HG03280 (cell line): Measurements from ENCODE around the gene SCN5A.
"Not testable (repeated sequence)": the region's sequence is repeated elsewhere in the genome, so short reads cannot be mapped to it uniquely, and the experiment has no call there.

ENCODE experiments used
- ATAC-seq: cut with Tn5 transposase; IDR thresholded peaks from one replicate; pipeline ENCODE4 v1.9.1; 2021; ENCODE audit warnings: mild to moderate bottlenecking, moderate library complexity; ENCODE audit not compliant: unreplicated experiment

SCN5A gene

DNA sequence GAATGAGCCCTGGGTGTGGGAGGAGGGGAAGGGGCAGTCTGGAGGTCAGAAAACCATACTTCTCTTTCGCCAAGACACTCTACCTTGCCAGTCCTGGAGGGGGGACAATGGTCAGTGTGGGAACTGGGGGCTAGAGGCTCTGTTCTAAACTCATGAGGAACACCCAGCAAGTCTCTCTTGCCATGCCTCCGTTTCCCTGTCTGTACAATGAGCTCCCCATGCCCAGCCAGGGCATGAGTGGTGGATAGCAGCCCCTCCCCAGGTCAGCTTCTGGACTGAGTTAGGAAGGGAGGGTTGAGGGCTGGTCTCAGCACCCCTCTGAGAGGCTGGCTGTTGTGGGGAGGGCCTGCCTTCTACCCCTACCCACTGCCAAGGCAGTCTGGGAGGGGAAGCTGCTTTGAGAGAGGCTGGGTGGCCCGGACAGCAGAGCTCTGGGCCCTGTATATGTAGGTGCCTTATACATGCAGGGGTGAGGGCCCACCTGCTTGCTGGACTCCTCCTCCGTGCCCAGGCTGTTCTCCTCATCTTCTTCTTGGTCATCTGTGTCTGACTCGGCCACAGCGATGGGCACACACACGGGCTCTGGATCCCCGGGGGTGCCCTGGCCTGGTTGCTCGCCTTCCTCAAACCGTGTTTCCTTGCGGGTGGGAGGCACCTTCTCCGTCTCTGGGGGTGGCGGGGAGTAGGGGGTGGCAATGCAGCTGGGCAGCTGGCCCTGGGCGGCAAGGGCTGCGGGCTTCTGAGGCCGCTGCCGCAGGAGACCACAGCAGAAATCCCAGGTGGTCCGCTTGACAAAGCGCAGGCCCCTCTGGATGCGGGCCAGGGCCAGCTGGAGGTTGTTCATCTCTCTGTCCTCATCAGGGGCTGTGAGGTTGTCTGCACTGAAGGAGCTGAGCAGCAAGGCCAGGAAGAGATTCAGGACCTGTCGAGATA, 68.8 kb downstream of the SCN5A start:
- no peak for ATAC-seq

DNA sequence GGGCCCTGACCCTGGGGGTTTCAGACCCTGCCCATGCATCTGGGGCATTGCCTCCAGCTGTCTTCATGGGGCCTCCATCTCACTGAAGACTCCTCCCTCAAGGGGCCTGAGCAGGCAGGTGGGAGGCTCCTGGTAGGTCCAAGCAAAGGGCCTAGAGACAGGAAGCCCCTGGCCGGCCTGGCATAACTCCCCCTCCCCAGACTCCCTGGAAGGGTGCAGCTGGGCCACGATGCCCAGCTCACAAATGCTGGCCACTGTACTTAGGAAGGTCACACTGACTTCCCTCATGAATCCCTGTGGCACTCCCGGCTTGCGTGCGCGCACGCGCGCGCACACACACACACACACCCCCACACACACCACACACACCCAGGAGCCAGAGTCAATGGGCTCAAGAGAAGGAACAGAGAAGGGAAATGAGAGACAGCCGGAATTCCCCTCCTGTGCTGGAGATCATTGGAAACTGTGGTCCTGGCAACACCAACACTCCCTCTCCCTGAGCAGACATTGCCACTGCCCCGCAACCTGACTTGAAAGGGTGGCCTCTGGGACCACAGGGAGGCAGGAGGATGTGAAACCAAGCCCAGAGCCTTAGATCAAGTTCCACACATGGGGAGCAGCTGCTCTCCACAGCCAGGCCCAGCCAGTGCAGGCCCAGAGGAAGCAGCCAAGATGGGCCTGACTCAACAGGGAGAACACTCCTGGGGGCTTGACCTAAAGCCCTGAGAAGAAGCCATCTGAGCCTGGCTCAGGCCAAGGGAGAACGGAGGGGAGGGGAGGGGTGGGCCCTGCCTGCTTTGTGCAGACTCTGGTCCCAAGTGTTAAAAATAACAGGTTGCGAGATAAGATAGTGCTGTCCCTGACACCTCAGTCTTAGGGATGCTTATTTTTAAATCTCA, 69.7 kb downstream of the SCN5A start:
- ATAC-seq: no peak

DNA sequence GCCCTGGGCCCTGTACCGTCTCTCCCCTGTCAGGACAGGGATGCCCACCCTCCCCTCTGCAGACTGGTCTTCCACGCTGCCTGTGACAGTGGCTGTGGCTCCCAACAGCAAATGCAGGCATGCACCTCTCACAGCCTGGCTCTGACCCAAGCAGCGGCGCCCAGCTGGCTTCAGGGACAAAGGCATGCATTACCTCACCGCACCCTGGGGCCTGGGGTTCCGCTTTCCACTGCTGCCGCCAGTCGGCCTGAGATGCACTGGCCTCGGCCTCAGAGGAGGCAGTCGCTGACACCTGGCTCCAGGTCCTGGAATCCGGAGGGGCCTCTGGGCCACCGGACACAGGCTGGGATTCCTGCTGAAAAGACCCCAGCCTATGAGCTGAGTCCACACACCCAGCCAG, 70.3 kb downstream of the SCN5A start:
- ATAC-seq: no peak

DNA sequence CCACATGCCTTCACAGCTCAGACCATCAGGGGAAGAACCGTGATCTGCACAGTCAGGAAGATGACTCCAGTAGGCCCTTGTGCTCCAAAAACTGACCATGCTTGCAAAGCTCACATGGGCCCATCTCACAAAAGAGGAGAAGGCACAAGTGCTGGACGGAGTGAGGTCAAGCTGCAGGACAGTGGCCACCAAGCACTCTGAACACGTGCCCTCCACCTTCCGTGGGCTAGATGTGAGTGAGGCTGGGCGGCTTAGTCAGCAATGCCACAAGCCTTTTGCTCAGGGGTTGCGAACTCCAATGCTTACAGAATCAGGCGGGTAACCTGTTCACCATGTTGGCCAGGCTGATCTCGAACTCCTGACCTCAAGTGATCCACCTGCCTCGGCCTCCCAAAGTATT, 70.9 kb downstream of the SCN5A start:
- no peak for ATAC-seq

DNA sequence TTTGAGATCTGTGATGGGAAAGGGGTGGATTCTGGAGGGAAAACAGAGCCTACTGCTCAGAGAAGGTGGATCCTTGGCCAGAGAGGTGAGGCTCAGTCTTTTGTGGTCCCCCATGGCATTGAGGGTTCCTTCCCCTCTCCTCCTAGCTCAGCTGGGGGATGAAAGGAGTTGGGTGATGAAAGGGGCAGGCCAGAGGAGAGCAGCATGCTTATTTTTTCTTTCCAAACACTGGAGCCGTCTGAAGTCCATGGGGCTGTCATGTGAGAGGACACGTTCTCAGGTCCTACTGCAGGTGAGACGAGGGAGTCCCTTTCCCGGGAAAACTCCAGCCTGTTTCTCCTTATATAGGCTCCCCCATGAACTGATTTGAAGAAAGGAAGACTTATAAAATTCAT, 71.4 kb downstream of the SCN5A start:
- no peak for ATAC-seq

DNA sequence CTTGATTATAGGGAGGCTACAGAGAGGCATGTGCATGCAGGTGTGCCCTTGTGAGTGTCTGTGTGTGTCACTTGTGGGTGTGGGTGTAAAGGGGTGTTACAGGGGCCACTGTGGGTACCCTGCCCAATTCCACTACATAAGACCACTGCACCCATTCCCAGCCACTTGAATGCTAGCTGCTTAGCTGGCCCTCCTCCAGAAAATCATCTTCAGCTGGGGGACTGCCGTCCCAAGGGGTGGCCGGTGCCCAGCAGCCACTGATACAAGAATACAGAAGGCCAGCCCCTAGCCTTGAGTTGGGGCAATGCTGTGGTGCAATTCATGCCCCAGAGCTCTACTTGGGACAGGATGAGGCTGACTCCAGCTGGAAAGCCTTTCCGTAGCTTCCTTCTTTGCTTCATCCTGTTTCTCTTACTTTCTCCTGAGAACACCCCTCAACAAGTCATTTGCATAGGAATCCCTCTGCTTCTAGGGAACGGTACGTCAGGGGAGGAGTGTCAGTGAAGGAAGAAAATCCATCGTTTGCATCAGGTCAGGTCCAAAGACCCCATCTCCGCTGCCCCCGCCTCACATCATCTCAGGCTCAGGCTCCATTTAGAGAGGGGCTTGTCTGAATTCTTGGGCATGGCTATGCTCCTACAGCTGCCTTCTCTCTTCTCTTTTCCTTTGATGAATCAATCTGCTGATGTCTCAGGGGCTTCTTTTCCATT, 72.0 kb downstream of the SCN5A start:
- no peak for ATAC-seq

DNA sequence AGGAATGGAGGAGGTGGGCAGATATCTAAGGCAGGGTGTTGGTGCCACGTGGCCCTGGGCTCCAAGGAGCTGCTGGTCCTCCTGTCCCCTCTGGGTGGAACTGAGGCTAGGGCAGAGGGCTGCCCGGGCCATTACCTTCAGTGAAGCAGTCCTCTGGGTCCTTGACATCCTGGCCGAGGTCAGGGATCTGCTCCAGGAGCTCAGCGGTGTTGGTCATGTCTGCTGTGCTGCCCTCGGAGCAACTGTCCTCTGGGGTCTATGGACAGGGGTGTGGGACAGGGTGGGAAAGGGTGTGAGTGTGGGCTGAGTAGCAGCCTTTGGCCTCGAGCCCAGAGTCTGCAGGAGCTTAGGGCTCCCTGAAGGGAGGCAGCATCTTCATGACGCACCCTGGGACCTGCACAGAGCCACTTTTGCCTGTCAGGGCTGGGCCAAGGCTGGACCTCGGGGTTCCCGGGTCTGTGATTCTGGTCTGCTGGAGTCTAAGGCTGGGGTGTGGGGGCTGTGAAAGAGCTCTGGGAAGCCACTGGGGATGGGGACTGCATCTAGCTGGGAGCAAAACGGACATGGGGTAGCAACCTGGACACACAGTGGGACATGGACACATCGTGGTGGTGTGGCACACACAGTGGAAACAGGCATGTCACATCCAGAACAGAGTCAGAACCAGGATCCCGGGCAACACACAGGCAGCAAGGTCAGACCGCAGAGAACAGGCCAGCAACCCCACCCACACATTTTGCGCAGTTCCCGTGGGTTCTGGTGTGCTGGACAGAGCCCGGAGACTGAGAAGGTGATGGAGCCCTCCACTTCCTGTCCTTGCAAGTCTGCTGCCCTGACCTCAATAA, 72.7 kb downstream of the SCN5A start:
- no peak for ATAC-seq

DNA sequence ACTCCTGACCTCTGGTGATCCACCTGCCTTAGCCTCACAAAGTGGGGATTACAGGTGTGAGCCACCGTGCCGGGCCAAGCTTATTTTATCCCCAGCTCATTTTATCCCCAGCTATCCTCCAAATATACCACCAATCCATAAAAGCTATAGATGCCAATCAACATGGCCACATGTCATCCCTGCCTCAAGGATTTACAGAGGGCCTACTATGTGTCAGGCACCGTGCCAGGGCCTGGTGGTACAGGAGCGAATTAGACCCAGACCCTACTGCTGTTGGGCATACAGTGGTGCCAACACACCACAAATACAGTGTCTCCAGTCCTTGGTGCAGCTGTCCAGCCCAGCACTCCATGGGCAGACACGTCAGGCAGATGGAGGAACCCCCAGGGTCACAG, 73.4 kb downstream of the SCN5A start:
- ATAC-seq: no peak

DNA sequence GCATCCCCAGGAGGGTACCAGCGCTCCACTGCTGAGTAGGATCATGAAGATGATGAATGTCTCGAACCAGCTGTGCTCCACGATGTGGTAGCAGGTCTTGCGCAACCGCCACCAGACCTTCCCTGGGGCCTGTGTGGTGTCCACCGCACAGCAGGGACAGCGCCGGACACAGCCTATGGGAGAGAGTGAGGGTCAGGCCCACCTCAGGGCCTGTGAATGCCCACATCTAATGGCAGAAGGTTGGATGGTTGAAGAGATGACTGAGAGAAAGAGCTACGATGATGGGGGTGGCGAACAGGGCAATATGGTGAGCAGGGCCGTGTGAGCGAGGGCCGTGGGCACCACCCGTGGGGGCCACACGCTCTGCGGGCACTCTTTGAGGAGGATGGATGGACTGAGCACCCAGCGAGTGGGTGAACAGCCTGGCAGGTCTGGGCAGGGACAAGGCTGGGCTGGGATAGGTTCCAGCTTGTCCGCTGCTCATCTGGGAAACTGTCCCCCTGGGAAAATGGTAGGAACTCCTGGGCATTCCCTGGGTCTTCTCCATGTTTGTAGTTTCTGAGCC, 74.1 kb downstream of the SCN5A start:
- no peak for ATAC-seq

DNA sequence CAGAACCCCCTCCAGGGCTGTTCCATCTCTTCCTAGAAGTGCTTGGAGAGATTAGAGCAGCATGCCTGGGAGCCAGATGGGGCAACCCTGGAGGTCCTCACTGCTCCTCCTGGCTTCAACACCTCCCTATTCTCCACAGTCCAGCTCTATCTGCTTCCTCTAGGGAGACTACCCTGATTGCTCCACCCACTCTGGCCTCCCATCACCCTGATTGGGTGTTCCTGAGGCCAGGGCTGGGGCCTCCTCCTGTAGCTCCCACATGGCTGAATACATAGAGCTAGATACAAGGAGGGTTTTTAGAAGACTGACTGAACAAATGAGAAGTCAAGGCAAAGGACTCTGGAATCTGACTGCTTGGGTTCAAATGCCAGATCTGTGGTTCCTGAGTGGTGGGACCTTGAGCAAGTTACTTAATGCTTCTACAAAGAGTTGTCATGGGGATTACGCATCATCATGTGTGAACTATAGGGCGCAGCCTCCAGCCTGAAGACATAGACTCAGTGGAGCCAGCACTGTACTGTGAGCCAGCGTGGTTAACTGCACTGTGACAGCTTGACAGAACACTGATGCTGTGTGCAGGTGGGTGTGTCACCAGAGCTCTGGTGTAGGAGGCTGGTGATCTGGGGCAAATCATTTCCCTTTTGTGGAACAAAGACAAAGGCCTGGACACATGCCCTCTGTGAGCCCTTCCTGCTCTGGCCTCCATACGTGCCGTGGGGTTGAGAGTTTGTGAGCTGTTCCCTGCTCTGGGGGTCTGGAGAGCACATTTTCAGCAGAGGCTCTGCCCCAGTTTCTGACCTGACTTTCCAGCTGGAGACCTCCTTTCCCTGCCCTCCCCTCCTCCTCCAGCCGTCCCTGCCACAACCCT, 74.8 kb downstream of the SCN5A start:
- ATAC-seq: no peak

DNA sequence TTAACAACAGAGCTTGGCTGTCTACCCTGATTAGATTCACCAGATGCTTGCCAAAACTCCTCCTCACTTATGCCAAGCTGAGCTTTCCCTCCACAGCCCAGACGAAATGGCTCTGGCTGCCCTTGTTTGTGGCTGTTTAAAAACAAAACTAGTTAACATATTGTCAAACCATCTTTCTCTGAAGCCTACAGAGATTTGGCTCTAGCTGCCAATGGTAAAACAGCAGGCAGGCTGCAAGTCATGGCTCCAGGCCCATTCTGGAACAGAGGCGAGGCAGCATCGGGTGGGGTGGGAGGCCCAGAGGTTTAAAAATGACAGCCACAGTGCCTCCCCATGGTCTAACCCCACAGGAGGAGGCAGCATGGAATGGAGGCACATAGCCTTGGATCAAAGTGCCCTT, 75.9 kb downstream of the SCN5A start:
- ATAC-seq: no peak

DNA sequence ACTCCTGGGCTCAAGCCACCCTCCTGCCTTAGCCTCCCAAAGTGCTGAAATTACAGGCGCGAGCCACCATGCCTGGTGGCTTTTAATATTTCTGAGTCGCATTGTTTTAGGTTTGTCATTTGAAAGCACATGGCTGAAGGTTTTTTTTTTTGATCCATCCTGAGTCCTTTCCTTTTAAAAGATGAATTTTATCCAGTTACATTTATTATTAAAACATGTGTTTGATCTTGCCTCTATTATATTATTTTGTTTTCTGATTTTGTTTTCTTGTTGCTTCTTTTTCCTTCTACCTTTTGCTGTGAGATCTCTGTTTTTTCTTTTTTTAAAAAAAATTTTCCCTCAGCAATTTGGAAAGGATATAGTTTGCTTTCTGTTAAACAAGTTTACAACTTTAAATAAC, 76.4 kb downstream of the SCN5A start:
- no peak for ATAC-seq

DNA sequence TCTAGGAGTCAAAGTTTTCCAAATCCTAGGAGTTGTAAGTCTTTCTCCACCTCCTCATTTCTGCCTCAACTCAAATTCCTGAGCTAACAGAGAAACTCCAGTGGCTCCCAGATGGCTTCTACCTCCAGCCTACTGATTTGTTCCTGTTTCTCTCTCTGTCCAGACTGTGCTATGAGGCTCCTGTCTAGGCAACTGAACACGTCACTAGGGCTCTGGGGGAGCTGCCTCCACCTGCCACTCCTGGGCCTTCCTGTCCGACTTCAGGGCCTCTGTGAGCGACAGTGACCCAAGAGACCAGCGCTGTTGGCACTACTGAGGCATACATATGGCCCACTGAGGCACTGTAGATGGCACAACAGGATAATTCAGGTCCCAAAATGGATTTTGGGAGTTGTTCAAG, 82.0 kb downstream of the SCN5A start:
- ATAC-seq: no peak

DNA sequence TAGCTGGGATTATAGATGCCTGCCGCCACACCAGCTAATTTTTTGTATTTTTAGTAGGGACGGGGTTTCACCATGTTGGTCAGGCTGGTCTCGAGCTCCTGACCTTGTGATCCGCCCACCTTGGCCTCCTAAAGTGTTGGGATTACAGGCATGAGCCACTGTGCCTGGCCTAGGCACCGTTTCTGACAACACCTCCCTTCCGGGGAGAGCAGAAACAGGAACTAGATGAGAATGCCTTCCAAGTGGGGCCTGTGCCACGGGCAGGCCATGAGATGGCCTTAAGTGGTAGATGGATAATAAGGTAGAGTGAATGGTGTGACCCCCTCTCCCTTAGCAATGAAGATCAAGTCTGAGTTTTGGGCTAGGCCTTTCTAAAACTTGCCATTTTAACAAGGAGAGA, 82.7 kb downstream of the SCN5A start:
- ATAC-seq: not testable (repeated sequence)

DNA sequence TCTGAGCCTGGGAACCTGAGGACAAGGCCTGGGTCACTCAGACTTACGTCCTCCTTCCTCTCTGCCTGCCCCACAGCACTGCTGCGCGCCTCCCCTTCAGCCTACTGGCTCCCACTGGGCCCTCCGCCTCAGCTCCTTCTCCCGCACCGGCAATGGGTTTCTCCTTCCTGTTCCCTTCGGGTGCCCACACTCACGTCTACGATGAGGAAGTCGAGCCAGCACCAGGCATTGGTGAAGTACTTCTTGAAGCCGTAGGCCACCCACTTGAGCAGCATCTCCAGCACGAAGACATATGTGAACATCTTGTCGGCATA, 83.3 kb downstream of the SCN5A start:
- no peak for ATAC-seq

DNA sequence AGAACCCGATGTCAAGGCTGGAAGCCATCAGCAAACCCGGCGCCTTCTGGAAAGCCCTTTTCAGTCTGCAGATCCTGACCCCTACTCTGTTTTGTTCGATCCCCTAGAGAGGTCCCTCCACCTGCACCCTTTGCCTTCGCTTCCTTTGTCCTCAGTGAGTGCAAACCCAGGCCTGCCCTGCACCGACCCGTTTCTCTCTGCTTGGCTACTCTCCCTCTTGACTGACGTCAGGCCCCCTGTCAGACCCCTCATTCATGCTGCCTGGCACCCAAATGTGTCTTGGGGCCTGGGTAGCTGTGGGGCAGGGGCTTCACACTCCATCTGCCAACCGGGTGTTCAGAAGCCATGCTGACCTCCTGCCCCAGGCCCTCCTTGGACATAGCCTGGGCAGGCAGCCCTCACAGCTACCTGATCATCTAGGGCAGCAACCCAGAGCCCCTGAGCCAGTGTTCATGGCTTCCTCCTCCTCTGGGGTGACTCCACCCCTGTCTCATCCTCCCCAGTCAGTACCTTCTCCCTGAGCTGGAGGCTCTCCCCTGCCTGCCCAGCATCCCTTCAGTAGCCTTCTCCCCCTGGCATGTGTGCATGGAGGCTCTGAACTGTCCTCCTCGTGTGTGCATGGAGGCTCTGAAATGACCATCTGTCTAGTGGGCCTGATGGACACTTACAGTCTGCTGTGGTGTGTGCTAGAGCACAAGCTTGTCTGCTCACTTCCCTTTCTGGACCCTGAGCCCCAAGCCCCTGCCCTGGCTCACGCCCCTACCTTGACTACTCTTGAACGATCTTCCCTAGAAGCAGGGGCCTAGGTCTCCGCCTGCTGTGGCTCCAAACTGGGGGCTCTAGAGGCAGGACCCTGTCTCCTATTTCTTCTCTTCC, 83.9 kb downstream of the SCN5A start:
- ATAC-seq: no peak

DNA sequence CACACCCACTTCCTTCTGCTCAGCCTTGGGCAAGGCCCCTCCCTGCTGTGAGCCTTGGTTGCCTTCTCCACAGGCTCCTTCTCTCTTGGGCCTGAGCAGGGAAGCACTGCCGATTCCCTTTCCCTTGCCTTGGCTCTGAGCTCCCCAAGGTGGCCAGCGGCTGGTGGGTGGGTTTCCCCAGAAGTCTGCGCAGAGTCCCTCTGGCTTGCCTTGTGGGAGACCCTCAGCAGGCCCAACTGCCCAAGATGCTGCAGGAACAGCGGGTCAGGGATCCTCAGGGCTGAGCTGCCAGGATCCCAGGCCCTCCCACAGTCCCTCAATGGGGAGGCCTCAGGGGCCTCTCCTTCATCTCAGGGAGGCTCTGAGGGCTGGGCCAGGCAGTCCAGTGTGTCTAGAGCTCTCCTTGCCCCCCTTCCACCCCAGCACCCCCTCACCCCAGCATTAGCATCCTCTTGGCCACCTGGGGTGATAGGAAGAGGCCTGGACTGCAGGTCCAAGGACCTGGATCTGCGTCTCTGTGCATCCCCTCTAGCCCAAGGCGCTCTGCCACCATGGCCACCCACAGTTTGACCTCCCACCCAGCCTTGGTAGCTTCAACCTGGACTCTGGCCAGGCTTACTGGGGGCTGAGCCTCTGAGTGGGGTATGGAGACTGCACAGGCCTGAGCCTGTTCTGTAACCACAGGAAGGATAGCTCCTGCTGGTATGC, 84.7 kb downstream of the SCN5A start:
- no peak for ATAC-seq

DNA sequence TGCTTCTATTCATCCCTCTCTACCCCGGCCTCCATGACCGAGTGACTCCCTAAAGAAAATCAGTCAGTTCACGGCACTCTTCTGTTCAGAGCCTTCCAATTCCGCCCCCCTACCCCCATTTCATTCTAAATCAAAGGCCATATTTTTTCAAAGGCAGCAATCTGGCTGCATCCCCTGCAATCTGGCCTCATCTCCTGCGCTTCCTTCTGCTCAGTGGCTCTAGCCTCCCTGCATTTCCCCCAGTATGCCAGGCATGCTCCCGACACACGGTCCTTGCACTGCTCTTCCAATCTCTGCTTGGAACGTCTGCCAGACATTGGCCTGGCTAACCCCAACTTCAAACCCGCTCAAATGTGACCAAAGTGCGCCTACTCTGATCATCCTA, 85.6 kb downstream of the SCN5A start:
- no peak for ATAC-seq
